T-helper 2 cell treated with Interferon-gamma antibody and Interleukin-4, amounts not matched to agents 100 ng/mL and 5 ng/mL, for 36 hours (primary cell): ENCODE data around the gene TNFAIP2. TPM values are rescaled to one million over a fixed set of nuclear protein-coding genes. Genes with fewer than 3 reads are reported as not detected.

Experiments used
- intact Hi-C: fragments of 100-400 bp; cut with micrococcal nuclease; formaldehyde crosslinking; loops from one replicate; pipeline ENCODE4 v1.15.1; 2023
- total RNA-seq: library from RNA; stranded (reverse); gene quantifications from 2 replicates; pipeline ENCODE4 v1.2.3, GENCODE V29; 2022

The TNFAIP2 gene
- 0.14 TPM in 1 of 2 replicates, not detected in the other for total RNA-seq

GRCh38 chr14:103122947-103123633, at the start of gene TNFAIP2:
TSS of gene TNFAIP2 (plus strand) at chr14:103123461. CDS start at chr14:103126458, 2,997 bp downstream.
- intact Hi-C loops = no loop called here

GRCh38 chr14:103073876-103074728, 49.2 kb upstream of the TNFAIP2 start:
- intact Hi-C loops = no loop called here

GRCh38 chr14:103074729-103075367, 48.4 kb upstream of the TNFAIP2 start:
- intact Hi-C loops = loop anchor here (5.0 kb wide), 1 partner anchor 217 kb away; no protein-coding TSS in a partner anchor

- intact Hi-C loops = loop anchor here (1.0 to 5.0 kb wide), 2 partner anchors 13 to 214 kb away; no protein-coding TSS in a partner anchor
Measured at GRCh38 chr14:103078420-103078749, 44.9 kb upstream of the TNFAIP2 start.

GRCh38 chr14:103078860-103079587, 44.2 kb upstream of the TNFAIP2 start:
- intact Hi-C loops = loop anchor here (1.0 to 5.0 kb wide), 2 partner anchors 12 to 213 kb away; no protein-coding TSS in a partner anchor

DNA sequence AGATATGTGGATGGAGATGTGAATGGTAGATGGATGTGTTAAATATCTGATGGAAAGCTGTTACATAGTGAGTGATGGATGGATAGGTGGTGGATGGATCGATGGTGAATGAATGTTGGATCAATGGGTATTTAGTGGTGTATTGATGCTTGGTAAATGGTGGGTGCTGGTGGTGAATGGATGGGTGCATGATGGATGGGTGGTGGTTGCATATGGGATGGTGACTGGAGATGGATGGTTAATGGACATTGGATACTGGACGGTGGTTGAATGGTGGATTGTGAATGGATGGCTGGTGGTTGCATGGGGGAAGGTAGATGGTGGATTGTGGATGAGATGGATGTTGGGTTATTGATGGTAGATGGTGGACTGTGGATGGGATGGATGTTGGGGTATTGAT, 41.3 kb upstream of the TNFAIP2 start:
- intact Hi-C loops = no loop called here

- intact Hi-C loops = no loop called here
Measured at GRCh38 chr14:103084021-103084919, 39.0 kb upstream of the TNFAIP2 start, which contains the start of gene LBHD2. TSS of gene LBHD2 (plus strand) at chr14:103084210. CDS start at chr14:103086013, 1,803 bp downstream.

- intact Hi-C loops = no loop called here
Measured at GRCh38 chr14:103085106-103086091, 37.9 kb upstream of the TNFAIP2 start.

DNA sequence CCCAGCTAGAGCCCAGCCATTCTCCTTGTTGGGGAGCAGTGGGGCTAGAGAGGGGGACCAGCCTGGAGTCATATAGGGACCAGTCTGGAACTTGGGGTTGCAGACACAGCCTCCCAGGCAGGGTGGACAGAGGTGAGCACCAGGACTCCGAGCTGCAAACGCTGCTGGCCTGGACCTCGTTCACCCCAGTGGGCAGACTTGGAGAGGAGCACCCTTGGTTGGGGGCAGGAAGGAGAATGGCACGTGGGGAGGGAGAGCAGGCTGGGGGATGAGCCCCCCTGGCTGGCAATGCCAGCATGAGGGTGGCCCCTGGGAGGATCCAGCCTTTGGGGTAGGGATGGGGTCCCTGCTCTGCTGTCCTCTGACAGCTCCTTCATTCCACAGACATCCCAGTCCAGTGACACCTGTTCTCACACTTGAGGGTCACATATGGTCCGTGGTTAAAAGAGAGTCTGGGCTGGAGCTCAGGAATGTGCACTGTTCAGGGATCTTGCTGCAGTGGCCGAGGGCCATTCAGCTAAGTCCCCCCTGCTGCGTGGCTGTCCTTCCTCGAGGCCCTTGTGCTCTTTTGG, 36.4 kb upstream of the TNFAIP2 start:
- intact Hi-C loops = no loop called here

- intact Hi-C loops = no loop called here
Measured at GRCh38 chr14:103087343-103087835, 35.9 kb upstream of the TNFAIP2 start.

DNA sequence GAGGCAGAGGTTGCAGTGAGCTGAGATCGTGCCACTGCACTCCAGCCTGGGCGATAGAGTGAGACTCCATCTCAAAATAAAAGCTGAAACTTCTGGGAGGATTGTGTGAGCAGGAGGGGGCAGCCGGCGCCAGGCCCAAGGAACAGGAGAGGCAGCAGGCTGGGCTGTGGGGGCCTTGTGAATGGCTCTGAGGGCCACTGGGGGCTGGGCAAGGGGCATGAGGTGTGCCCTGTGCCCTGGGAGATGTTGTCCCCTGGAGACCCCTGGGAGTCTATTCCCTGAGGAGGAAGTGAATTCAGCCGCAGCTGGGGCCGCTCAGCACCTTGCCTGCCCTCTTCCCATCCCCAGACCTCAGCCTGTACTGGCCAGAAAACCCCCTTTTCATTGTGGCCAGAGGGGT, 34.3 kb upstream of the TNFAIP2 start:
- intact Hi-C loops = no loop called here

GRCh38 chr14:103089386-103090335, 33.6 kb upstream of the TNFAIP2 start:
- intact Hi-C loops = loop anchor here (5.0 kb wide), 1 partner anchor 397 kb away; no protein-coding TSS in a partner anchor

GRCh38 chr14:103090481-103091020, 32.7 kb upstream of the TNFAIP2 start:
- intact Hi-C loops = loop anchor here (1.0 to 5.0 kb wide), 2 partner anchors 12 to 398 kb away; no protein-coding TSS in a partner anchor

GRCh38 chr14:103091041-103091882, 32.0 kb upstream of the TNFAIP2 start:
- intact Hi-C loops = loop anchor here (1.0 to 5.0 kb wide), 2 partner anchors 13 to 399 kb away; no protein-coding TSS in a partner anchor

DNA sequence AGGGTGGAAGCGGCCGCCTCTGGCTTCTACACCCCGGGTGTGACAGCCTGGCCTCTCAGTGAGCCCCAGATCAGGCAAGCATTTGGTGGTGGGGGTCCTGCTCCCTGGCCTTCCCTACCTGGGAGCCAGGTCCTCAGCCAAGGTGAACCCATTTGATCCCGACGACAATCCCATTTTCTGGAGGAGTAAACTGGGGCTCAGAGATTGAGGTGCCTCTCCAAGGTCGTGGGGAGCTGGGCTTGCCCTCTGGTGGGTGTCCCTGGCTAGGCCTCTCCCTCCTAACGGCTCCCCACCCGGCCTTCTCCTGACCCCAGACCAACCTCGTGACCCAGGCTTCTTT, 31.4 kb upstream of the TNFAIP2 start:
- intact Hi-C loops = loop anchor here (1.0 to 5.0 kb wide), 2 partner anchors 14 to 400 kb away; no protein-coding TSS in a partner anchor
